ENCODE data around the gene UNC45A. TPM values are rescaled to one million over a fixed set of nuclear protein-coding genes. Genes with fewer than 3 reads are reported as not detected.

The UNC45A gene
- polyA plus RNA-seq, 3 donors = 71.9 to 76.7 (median 73.3) TPM

DNA sequence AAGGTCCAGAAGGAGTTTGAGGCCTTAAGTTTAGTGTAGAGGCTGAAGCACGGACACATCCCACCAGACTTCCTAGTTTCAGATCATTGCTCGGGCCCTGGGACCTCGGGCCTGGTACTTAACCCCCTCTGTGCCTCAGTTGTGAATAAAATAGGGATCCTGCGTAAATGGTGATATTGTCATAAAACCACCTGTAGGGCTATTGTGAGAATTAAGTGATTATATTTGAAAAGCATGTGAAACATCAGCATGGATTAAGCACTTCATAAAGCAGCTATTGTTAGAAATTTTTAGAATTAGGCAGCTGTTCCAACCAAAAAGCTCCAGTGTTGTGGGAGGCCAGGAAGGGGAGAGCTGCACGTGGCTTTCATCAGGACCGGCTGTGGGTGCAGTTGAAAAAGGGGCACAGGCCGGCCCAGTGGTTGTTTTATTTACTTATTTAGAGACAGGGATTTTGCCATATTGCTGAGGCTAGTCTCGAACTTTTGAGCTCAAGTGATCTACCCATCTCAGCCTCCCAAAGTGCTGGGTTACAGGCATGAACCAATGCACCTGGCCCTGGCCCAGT, 24.0 kb downstream of the UNC45A start:
- no peak for DNase-seq

DNA sequence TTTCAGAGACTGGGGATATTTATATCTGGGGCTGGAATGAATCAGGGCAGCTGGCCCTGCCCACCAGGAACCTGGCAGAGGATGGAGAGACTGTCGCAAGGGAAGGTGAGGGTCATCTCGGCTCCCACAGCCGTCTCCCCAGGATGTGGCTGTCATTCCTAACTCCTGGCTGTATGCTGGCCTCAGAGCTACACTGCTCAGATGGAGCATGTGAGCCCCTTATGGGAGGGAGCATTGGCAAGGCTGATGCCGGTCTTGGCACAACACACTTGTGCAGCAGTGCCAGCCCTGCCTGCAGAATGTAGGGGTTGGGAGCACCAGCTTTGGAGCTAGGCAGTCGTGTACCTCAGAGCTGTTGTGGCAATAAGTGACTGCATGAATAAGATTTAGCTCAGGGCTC, 24.8 kb downstream of the UNC45A start:
- DNase-seq = no peak

DNA sequence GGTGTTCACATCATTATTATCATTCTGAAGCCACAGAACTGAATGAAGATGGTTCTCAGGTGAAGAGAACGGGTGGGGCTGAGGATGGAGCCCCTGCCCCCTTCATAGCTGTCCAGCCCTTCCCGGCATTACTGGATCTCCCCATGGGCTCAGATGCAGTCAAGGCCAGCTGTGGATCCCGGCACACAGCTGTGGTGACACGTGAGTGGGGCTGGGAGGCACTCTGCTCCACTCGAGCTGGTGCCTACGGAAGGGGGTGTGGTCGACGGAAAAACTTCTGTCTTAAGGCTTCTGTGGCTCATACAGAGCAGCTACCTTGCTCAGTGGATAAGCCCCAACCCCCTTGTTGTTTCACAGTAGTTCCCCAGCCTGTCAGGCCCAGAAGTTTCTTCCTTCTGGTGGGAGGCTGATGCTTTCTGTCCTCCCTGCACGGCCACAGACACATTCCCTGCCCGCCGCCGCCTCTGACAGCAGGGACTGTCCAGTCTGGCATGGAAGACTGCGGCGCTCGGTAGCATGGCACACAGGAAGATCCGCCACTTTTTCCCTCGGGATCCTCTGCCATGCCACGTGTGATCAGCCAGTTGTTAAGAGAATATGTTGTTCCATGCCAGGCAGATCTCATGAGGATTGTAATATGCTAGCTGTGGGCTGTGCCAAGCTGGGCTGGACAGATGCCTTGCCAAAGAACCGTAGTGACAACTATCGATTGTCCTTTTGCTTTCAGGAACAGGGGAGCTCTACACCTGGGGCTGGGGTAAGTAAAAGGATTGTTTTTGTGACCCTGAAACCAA, 25.4 kb downstream of the UNC45A start:
- no peak for DNase-seq

DNA sequence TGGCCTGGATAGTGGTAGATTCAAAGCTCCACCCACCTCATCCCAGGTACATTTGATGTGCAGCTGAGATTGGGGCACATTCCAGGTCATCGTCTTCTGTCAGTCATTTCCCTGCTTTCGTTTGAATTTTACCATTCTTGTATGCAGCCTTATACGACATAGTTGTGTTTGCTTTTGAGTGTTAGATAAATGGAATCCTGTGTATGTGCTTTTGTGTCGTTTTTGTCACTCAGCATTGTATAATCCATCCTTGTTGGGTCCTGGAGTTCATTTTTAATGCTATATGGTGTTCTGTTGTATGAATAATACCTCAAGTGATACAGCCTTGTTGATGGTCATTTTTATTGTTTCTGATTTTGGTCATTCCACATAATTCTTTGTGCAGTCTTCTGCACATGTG, 26.9 kb downstream of the UNC45A start:
- no peak for DNase-seq

DNA sequence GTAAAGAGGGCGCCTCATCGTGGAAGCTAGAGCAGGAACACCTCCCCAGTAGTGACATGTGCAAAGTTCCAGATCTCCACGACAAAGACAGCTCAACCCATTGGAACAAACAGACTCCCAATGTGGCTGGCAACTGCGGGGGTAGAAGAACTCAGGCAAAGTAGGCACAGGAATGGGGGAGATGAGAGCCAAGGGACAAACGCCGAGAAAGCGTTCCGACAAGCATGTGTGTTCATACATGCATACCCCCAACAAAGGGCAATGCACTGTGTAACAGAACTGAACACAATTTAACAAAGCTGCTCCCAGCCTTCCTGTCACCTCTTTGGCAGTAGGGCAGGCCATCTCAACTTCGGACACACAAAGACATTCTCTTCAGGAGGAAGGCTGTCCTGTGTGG, 31.2 kb downstream of the UNC45A start:
- DNase-seq = no peak

DNA sequence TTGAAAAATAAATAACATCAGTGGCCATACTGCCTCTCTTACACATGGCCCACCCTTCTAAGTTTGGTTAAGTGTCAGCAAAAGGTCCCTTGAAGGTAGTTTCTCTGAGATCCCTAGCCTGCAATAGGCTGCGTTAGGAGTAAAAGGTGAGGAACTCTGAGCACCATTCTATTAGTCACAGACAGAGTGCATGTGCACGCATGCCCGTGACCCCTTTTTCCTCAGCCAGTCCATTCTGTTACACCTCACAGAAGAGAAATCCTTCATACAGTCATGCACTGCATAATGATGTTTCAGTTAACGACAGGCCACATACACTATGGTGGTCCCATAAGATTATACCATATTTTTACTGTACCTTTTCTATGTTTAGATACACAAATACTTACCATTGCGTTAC, 32.1 kb downstream of the UNC45A start:
- DNase-seq = no peak

DNA sequence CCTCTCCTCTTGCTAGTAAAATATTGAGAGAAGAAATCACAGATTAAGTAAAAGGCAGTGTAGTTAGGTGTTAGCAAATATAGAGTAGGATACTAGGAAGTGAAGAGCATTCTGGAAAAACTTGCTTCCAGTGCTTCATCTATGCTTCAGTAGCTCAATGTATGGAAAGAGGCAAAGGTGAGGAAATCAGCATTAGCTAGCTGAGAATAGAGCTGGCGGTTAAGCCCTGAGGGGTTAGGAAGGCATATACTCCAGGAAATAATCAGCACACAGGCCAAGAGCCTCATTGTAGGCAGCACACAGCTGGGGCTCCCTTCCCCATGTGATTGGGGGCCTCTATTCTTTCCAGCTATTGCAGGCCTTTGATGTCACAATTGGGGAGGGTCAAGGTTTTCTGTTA, 33.3 kb downstream of the UNC45A start:
- no peak for DNase-seq

DNA sequence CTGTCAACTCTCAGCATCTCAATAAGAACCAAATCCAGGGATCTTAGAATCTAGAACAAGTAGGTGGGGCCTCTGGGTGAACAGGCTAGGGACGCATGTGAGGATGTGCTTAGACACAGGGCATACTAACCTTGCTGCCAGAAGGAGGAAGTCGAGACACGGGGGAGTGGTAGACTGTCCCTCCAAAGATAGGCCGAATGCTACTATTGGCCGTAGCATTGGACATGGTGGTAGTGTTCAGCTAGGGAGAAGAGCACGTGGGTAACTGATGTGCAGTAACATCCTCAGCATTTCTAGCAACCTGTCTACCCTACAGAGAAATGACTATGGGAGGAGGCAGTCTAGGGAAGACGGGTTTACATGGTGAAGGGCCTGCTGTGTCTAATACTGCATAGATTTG, 35.2 kb downstream of the UNC45A start:
- DNase-seq = no peak

DNA sequence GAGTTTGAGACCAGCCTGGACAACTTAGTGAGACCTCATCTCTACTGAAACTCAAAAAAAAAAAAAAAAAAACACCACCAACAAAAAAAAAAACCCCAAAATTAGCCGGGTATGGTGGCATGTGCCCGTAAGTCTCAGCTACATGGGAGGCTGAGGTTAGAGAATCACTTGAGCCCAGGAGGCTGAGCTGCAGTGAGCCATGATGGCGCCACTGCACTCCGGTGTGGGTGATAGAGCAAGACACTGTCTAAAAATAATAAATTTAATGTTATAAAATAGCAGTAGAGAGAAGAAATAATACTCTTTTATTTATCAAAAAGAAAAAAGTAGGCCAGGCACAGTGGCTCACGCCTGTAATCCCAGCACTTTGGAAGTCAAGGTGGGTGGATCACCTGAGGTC, 37.0 kb downstream of the UNC45A start:
- no peak for DNase-seq

DNA sequence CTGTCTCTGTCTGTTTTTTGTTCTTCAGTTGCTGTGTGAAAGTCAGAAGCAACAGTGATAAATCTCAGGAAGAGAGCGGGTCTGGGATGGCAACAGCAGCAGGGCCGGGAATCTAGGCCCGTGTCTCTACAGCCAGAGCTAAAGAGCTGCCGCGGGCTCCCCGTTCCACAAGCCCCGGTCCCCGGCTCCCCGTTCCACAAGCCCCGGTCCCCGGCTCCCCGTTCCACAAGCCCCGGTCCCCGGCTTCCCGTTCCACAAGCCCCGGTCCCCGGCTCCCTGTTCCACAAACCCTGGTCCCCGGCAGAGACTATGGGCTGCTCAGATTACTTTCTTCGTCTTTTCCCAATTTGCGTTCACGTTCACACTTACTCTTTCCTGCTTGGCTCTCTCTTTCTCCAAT, 39.1 kb downstream of the UNC45A start:
- DNase-seq = no peak

DNA sequence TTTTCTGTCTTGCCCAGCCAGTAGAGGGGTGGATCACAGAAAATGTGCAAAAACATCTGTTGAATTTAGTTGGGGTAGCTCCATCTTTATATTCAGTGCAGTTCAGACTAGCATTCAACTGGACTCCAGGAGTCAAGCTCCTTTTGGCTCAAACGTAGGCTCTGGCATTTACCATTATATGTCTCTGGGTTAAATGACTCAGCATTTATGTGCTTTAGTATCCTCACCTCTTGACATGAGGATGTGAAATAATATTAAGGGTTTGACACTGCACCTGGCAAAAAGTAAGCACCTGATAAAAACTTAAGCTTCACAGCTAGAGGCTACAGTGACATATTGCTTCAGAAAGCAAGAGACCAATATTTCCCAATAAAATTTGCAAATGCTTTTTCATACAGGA, 44.5 kb downstream of the UNC45A start:
- DNase-seq = no peak

DNA sequence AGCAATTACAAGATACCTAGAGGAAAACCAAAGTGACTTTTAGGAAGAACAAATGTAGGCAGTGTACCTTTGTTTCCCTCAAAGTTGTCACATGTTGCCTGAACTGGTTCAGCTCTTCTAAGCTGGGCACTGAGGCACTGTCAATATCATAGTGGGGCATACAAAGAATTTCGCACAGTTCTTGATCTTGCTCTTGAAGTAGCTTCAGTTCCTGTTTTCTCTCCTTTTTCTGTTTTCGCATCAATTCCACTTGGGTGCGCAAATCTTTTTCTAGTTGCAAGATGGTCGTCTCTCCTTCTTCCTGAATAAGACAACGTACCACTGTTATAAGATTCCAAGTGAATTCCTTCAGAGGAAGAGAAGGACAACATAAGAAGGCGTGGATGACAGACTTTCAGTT, 46.6 kb downstream of the UNC45A start:
- no peak for DNase-seq

DNA sequence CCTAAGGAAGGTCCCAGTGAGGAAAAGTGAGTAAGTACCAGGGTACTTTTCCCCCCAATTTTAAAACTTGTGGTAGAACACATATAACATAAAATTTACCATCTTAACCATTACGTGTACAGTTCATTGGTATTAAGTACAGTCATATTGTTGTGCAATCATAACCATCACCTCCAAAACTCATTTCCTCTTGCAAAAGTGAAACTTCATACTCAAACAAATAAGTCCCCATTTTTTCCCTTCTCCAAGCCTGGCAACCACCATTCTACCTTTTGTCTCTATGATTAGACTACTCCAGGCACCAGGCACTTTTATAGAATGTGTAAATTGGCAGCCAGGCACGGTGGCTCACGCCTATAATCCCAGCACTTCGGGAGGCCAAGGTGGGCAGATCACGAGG, 47.0 kb downstream of the UNC45A start:
- DNase-seq = no peak

DNA sequence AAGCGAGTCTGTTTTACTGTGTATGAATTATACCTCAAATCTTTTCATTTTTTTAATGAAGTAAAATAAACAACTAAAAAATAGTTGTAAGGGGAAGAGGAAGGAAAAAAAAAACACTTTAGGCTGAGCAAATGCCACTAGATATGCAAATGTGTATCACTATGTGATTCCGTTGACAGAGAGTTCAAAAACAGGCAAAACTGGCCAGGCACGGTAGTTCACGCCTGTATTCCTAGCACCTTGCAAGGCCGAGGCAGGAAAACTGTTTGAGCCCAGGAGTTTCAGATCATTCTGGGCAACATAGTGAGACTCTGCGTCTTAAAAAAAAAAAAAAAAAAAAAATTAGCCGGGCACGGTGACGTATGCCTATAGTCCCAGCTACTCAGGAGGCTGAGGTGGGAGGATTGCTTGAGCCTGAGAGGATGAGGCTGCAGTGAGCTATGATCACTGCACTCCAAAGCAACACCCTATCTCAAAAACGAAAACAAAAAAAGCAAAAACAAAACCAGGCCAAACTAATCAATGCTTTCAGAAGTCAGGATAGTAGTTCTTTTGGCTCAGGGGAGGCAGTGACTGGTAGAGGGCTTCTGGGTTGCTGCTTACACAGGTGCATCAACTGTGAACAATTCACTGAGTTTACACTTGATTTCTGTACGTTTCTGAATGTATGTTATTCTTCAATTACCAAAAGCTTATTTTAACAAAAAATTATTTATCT, 51.9 kb downstream of the UNC45A start:
- DNase-seq = no peak

DNA sequence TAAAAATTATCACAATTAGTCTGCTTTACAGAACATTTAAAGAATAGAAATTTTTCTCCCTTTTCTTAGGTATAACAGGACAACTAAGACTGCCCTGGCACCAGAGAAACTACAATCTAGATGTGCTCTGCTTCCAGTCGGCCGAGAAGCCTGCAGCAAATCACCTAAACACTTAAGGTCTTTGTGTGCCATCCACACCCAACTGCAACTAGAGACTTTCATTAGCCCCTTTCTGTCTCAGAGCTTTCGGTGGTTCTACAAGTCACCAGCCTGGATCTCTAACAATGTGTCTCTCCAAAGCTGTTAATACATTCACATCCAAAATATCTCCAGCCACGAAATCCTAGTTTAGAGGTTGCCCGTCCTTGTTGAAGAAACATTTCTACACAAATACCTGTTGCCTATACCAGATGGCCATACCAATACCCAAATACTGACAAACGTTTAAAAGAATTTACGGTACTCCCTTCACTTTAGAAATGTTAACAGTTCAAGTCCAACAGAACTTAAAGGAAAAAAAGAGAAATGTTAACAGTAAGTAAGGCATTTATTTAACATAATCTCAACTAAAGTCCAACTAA, 52.6 kb downstream of the UNC45A start:
- no peak for DNase-seq

DNA sequence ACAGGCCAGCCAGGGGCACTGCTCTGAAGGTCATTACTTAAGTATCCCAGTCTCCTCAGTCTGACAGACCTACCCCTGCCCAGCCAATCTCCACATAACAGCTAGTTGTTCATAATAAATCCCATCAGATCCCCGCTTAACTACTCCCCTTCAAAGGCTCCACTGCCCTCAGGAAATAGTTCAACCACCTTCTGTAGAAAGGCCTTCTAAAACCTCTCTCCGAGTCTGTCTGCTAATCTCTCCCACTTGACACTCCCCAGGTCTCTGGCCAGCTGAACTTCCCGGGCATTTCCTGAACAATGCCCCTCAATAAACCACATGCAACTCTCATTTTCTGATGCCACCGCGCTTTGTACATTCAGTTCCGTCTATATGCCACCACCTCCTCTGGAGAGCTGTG, 53.2 kb downstream of the UNC45A start:
- DNase-seq = no peak

DNA sequence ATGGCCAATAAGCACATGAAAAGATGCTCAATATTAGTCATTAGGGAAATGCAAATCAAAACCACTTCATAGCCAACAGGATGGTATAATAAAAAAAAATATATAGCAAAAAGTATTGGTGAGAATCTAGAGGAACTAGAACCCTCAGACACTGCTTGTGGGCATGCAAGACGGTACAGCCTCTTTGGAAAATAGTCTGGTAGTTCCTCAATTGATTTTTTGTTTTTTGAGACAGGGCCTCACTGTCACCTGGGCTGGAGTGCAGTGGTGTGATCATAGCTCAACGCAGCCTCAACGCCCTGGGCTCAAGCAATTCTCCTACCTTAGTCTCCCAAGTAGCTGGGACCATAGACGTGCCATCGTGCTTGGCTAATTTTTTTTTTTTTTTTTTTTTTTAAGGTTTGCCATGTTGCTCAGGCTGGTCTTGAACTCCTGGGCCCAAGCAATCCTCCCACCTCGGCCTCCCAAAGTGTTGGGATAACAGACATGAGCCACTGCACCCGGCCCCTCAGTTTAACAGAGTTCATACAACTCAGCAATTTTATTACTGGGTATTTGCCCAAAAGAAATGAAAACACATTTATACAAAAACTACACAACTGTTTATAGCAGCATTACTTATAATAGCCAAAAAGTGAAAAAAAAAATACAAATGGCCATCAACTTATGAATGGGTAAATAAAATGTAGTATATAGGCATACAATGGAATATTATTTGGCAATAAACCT, 54.1 kb downstream of the UNC45A start:
- no peak for DNase-seq

DNA sequence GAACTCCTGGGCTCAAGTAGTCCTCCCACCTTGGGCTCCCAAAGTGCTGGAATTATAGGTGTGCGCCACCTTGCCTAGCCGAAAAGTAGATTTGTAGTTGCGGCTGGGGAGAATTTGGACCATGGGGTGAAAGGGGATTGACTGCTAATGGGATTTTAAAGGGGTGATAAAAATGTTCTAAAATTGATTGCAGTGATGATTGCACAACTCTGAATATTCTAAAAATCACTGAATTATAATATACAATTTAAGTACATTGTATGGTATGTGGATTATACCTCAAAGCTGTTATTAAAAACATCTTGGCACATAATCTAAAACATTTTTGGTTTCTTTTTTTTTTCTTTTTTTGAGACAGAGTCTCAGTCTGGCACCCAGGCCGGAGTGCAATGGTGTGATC, 55.4 kb downstream of the UNC45A start:
- DNase-seq = no peak

DNA sequence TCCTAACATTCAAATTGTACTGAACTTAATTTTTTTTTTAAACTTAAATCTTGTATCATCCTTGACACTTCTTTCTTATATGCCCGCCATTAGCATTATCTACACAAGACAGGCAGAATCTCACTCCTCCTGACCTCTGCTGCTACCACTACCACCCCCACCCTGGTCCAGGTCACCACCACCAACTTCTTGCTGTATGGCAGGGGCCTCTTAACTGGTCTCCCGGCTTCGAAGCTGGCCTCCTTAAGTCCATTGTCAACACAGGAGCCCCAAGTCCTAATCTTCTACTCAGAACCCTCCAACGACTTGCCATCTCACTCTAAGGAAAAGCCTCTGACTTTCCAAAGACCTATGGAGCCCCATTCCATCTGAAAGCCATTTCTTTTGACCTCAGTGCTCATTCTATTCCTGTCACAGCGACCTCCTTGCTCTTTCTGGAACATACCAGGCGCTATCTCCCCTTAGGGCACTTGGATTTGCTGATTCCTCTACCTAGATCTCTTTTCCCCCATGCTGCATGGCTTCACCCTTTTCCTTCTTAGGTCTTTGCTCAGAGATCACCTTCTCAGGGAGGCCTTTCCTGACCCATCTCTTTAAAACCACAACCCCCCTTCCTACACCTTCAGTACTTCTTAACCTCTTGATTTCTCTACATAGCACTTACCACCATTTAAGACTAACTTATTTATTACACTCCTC, 56.7 kb downstream of the UNC45A start:
- no peak for DNase-seq

DNA sequence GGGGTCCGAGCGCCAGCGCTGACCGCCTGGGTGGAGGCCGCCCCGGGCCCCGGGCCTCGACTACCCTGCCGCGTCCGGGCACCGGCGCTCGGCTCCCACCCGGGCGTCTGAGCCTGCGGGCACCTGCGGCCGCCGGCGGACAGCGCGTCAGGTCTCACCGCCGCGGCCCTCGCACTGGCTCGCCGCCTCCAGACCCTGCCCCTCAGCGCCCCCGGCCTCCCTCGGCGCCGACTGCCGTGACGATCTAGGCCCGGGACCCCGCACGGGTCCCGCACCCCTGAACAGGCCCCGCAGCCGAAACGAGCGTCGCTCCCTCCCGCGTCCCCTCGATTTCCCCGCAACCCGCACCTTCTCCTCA, 59.0 kb downstream of the UNC45A start:
- DNase-seq = no peak

DNA sequence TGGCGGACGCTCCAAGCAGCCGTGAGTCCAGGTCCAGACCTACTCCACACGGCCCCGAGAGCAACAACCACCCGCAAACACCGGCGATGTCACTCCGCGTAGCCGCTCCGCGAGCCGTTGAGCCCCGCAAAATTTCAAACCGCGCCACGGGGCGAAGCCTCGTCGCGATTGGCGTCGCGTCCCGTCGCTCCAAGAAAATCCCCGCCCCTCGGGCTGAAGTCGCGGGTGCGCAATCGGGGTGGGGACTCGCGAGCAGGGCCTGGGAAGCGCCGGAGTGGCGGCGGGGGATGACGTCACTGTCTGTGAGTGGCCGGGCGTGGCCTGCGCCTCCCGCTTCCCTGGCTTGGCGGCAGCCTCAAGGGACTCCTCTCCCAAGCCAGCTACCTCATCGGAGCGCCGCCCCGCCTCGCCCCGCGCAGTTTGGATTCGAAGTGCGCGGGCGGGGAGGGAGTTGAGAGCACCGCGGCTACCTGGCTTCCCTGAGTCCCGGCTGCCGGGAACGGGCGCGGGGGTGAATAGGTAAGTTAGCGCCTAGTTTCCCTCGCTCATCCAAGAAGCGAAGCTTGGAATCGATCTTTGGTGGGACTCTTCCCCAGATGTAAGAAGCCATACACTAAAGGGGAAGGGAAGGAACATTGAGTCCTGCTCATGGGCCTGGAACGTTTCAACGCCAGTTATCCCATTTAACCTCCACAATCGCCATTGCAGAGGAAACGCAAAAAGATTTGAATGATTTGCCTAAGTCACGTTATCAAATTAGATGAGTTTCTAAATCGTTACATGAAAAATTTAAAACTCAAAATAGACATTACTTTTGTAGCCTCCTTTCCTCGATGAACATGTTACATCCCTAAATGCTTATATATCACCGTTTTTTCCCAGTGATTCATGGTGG, 59.6 kb downstream of the UNC45A start, which contains the start of gene PRC1:
PRC1 (minus strand) TSS at position 119 of the 895 bp plus-strand sequence; CDS start at position 1, 118 bp downstream.
- peak; percentile 98 for DNase-seq

All from renal pelvis (tissue), 4 donors.